Stimulated activated CD4-positive, alpha-beta T cell treated with anti-CD3 and anti-CD28 coated beads, TNF-alpha, amount 100 ng/mL, for 4 hours (primary cell): ENCODE measurements around the gene ANKRD10.

Source experiments
- DNase-seq, 3 experiments: peaks; one replicate each; pipeline ENCODE4 v3.0.0-alpha.2; 2020; ENCODE audit warnings: low read depth in 3 of 3

The ANKRD10 gene

DNA sequence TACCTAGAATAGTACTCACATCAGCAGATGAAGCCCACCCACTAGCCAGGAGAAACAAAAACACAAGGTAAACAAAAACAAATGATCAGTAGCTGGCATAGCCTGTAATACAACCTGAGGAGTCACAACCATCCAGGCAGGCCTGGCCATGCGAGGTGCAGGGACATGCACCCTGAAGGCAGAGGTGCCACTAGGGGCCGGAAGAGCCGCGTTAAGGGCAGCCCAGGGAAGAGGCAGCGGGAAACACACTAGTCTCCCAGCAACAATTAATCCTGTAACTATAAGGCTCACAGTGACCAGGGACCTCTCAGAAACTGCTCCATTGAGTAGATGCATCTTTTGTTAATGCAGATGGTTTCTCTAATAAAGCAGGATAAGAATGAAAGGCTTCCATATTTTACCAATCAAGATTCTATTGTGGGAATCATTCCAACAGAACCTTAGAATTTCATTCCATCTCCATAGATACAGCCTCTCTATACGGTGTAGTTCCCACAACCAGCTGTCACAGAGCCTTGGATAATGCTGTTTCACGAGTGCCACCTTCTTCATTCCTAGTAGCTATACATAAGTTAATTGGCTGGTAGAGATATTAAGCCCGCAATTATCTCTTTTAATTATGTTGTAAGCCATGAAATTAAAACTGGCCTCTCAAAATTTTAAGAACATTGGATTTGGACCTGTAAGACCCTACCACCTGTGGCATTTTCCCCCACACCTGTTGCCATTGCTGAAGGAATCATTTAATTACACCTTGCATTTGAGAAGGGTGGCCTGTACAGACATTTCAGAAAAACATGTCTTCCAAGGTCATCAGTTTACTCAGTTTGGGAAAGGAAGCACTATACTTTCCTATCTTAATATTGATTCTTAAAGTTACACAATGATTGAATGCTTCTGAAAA, 28.7 kb downstream of the ANKRD10 start:
- no peak for DNase-seq

DNA sequence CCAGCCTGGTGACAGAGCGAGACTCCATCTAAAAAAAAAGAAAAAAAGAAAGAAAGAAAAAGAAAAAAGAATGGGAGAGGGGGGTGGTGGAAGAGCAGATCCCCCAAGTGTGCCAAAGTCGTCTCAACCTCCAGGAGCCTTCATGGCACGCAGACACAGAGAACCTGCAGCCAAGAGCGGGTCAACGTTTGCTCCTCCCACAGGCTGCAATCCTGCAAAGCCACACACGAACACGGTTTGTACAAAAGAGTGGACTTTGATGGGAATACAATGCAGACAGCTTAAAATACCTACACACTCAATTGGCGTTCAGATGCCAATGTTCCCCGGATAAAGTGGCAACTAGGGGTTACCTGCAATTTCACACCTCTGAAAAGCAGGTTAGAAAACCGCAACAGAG, 29.4 kb downstream of the ANKRD10 start:
- no peak for DNase-seq

- no peak for DNase-seq
These were observed 30.4 kb downstream of the ANKRD10 start for GRCh38 chr13:110884517-110884916.

GRCh38 chr13:110883542-110883941, 31.3 kb downstream of the ANKRD10 start:
- no peak for DNase-seq

DNA sequence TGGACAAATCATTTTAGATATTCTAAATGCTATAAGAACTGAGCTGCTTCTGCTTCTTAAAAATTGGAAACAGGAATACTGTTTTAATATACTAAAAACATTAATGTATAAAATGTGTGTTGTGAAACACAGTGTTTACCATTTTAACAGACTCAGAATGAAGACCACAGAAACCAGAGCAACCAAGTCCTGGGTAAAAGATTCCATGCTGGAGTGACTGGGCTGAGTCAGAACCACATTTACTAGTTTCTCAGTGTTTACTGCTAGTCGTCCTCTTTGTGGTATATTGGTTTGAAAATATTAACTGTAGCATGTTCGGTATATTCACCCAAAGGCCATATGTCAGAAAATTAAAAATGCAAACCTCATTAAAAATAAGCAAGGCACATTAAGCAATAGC, 31.9 kb downstream of the ANKRD10 start:
- DNase-seq = no peak

DNA sequence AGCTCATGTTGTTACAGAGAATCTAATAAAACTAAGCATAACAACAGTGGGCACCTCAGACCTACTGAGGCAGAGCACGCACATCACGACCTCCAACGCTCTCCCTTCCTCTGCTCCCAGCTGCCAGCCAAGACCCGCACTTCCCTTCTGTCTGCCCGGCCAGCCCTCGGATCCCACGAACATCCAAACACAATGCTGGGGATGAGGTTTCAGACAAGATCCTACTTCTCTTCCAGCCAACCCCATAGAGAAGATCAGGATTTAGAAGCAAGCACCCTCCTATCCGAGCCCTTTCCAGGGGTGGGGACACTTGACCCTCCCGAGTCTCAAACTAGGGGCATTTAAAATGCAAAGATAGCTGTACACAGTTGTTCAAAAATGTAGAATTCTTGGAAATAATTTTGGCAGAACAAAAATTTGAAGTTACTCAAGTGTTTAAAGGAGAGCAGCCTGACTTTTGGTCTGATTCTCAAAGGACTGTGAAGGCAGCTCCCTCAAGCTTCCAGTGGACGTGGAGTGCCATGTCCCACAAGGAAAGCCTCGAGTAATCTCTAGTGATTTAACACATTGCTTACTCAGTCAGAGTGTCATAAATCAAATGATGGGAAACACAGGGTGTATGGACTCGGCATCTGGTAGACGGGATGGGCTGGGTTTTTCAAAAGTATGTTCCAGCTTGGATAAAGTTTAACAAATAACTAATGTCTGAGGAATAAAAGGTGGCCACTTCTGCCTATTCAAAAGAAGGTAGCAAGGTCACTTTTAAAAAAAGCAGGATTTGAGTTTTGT, 32.8 kb downstream of the ANKRD10 start:
- DNase-seq = no peak

- no peak for DNase-seq
These were observed 34.2 kb downstream of the ANKRD10 start for GRCh38 chr13:110880627-110881026.

- no peak for DNase-seq
These were observed 35.4 kb downstream of the ANKRD10 start for GRCh38 chr13:110879482-110879881.

DNA sequence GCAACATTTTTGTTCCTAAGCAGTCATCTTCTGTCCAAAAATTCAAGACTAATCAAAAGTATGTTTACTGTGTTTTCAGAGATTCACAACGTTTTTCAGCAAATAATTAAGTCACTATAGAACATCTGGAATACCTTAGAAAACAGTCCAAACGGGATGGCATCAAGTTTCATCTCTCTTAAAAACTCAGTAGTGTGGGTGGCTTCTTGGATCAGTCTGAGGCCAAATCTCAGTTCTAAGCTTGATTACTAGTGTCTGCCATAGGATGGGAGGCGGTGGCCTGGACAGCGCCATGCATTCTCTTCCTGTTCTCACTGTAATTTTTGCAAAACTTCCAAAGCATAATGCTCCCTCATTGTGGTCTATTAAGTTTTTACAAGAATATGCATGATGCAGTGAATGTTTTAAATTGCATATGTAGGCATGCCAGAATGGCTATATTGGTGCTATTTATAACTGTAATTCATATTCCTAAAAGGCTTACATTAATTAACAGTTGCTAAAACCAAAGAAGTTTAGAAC, 37.1 kb downstream of the ANKRD10 start:
- no peak for DNase-seq

DNA sequence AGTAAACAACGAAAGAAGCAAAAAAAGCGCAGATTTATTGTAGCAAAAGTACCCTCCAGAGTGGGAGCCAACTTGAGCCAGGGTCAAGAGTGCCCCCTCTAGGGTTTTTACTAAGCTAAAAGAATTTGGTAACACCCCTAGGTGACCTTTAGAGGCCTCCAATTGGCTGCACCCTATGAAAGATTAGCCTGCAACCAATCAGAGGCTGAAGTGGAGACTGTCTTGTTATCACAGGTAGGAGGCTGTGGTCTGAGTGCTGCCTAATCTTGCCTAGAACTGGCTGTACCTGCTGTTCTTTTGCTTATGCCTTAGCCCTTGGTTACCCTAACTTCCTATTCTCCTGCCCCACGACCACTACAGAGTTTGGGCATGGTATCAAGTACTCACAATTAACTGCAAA, 38.3 kb downstream of the ANKRD10 start:
- DNase-seq = no peak

DNA sequence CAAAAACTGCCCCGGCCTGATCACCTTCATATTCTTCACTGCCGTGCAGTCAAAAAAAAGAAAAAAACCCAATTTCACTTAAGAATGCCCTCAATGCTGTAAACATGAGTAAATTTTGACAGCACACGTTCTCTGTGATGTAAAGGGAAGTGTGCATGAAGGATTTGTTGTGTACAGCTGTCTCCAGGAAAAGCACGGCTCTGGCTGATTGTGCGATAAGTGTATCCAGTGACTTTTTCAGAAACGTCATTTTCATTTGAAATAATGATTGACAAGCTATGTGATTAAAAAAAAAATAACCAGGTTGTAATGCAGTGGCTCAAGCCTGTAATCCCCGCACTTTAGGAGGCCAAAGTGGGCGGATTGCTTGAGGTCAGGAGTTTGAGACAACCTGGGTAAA, 39.6 kb downstream of the ANKRD10 start:
- DNase-seq = no peak

GRCh38 chr13:110874508-110874960, 40.3 kb downstream of the ANKRD10 start:
- peak in 2 of 3 experiments; percentile 7 to 17 for DNase-seq

- no peak for DNase-seq
These were observed 41.0 kb downstream of the ANKRD10 start for GRCh38 chr13:110873639-110874507.

DNA sequence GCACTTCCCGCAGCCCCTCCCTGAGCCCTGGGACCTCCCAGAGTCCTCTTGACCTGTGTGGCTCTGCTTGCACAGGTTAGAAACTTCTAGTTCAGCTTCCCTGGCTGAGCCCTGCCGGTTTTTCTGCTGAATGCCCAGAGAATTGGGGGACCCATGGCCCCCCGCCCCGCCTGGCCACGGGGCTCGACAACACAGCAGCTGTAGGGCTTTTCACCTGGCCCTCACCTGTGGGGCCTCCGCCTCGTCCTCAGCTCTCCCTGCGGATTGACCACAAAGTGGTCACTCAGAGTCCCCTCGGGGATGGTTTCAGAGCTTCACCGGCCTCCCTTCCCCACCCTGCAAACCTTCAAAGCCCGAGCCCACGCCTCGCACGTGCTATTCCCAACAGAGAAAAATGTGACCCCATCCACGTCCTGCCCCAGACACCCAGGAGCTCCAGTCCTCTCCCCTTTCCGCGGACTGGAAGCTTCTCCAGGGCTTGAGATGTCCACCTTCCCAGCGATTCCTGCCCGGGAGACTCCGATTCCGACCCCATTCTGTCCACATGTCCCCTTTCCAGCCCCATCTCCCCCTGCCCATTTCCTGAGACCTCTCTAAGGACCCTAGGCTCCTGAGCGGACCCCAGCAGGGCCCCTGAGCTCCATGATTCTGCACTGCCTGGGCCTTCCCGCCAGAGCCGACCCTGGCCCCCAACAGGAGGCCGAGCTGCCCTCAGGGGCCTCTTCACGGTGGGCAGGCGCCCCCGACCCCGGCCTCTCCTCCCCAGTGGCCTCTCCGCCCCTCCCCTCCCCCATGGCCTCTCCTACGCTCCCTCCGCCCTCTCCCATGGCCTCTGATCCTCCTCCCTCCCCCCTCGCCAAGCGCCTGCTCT, 41.9 kb downstream of the ANKRD10 start:
- no peak for DNase-seq

DNA sequence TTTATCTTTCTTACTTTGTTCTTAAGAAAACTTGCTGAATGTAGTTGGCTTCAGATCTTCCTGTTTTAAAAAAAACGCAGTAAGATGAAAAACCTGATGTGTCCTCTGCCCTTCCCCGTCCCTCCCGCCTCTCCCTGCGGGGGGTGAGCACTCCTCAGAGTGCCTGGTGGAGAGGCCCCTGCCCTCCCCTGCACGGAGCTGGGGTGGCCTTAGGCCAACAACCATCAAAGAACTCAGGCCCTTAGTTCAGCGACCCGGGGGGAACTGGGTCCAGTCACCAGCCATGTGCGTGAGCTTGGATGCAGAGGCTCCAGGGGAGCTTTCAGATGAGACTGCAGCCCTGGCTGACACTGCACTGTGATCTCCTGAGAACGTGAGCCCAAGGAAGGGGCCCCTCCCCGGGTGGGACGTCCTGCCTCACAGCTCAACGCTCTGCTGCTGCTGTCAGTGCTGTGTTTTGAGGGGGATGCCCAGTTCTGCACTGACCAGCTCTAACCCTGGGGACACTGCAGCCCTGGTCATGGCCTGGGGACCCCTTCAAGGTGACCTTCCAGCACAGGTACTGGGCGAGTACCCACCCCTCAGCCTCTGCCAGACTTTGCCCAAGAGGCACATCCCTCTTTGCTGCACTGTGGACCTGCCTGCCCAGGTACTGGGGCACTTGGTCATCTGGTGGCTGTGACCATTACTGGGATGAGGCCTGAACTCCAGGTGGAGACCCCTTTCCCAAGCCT, 42.7 kb downstream of the ANKRD10 start:
- DNase-seq = no peak

DNA sequence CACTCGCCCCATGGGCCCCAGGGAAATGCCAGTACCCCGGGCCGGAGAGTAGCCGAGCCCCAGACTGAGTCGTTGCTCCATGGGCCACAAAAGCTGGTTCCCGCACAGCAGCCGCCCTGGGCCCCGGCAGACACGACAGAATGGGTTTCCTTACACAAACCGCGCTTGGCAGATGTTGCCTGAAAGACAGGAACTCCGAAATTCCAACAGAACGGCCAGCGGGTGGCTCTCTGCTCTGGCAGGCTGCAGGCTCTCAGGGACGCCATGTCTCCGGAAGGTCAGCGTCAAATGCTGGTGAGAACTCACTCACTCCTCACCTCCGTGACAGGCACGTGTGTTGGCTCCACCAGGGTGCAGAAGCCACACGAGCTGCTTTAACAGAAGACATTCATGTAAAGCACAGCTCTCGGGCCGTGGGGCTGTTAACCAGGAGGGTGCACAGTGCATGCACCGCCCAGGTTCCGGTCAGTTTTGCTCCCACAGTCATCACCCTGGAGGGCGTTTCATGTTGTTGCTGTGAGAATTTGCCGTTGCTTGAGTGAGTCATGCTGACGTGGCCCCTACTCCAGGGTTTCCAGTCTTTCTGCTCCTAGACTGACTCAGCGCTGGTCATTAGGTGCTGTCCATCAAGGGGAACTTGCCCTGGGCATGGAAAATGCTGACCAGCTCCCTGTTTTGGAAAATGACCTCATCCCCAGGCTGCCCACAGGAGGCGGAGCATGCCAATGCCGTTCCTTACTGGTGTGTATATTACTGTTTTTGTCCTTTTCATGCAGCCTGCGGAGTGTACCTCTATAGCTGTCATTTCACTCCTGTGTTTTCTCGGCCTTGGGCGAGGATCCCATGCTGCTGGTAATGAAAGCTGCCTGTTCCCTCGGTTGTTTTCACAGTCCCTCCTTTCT, 44.8 kb downstream of the ANKRD10 start:
- no peak for DNase-seq

- DNase-seq = no peak
These were observed 45.6 kb downstream of the ANKRD10 start for GRCh38 chr13:110869231-110869804.

DNA sequence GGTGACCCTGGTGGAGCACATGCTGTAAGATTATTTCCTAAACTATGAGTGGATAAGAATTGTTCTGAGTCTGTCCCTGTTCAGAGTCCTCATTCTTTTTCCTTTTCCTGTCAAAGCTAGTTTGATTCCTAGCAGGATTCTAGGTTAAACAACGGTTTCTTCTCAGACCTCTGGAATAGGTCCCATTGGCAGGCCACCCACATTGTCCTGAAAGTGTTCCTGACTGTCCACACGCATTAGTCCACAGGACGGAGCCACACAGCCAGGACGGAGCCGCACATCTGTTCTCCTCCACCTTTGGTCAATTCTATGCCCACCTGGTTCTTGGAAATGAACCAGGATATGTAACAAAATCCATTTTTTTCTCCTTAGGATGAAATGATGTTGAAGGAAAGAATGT, 46.1 kb downstream of the ANKRD10 start:
- no peak for DNase-seq

DNA sequence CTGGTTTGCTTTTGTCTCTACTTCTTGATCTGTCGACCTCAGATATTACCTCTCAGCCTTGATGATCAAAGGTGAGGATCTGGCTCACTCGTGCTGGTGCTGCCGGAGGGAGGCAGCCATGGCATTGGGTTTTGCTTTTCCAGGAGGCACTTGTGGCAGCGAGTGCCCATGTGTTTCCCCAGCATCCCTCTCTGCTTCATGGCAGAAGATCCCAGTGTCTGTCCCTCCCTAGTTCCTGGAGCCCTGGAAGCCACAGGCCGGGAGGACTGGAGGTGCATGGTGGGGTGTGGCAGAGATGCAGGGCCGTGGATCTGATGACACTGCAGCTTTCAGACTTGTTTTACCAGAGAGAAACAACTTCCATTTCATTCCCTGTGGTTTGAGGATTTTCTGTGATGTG, 47.5 kb downstream of the ANKRD10 start:
- DNase-seq = no peak
